AG04449 (cell line): ENCODE measurements around the gene MPG.

Experiments used
- CTCF ChIA-PET: fragments of 350-600 bp; formaldehyde crosslinking; extraction: SDS; loops from one replicate; lab custom pipeline; 2021; ENCODE audit warnings: antibody characterized with exemption; lab: Yijun Ruan, JAX
- POLR2A ChIA-PET: fragments of 400-600, 350-600 bp; formaldehyde crosslinking; extraction: SDS; loops from one replicate; lab custom pipeline; 2020; ENCODE audit warnings: antibody characterized with exemption, inconsistent platforms; lab: Yijun Ruan, JAX
- DNase-seq: peaks from one replicate; pipeline ENCODE4 v3.0.0-alpha.2; 2010; ENCODE audit warnings: low read depth, low spot score
- H3K4me3 ChIP-seq: 2 replicates; pipeline ENCODE4 v1.5.1; 2011; ENCODE audit warnings: low read depth, mild to moderate bottlenecking, control low read depth, low read length
- CTCF ChIP-seq: IDR thresholded peaks from one replicate; pipeline ENCODE4 v1.5.1; 2011; ENCODE audit warnings: mild to moderate bottlenecking, moderate library complexity, low read length, control low read depth, inconsistent platforms; ENCODE audit not compliant: insufficient read depth; ENCODE audit errors: missing control alignments

Gene MPG

GRCh38 chr16:112153-112840 is 34.3 kb downstream of the MPG start:
- ChIA-PET CTCF (interaction anchor here (0.6 to 1.4 kb wide), 4 partner anchors 46 to 253 kb away, joined by 3 to 6 read pairs (median 4); partner anchors contain the start of gene HBQ1), POLR2A (no interaction called here)
- DNase-seq: no peak
- H3K4me3 ChIP-seq: no peak overlapping the region
- no peak for TF ChIP-seq CTCF

GRCh38 chr16:114327-114726 is 36.3 kb downstream of the MPG start:
- ChIA-PET CTCF (no interaction called here), POLR2A (no interaction called here)
- no peak overlapping the region for H3K4me3 ChIP-seq
- TF ChIP-seq CTCF: no peak
- DNase-seq: no peak

- POLR2A ChIA-PET: no interaction called here
- H3K4me3 ChIP-seq: no peak overlapping the region
- CTCF ChIA-PET: interaction anchor here (1.2 to 8.8 kb wide), 5 partner anchors 10 to 246 kb away, joined by 3 to 120 read pairs (median 37); no protein-coding TSS in a partner anchor
- TF ChIP-seq CTCF: no peak
- no peak for DNase-seq
These were observed 38.0 kb downstream of the MPG start for GRCh38 chr16:116015-116414.

- ChIA-PET CTCF (interaction anchor here (0.8 to 8.8 kb wide), 25 partner anchors 11 to 244 kb away, joined by 3 to 120 read pairs (median 4); partner anchors contain the start of genes HBQ1, LUC7L and NPRL3), POLR2A (no interaction called here)
- no peak for DNase-seq
- no peak overlapping the region for H3K4me3 ChIP-seq
- TF ChIP-seq CTCF: peak; percentile 70
These were observed 39.6 kb downstream of the MPG start for GRCh38 chr16:117379-118365.

- DNase-seq: no peak
- POLR2A ChIA-PET: no interaction called here
- no peak overlapping the region for H3K4me3 ChIP-seq
- CTCF ChIA-PET: interaction anchor here (0.9 to 8.8 kb wide), 9 partner anchors 12 to 230 kb away, joined by 3 to 120 read pairs (median 10); partner anchors contain the start of genes HBQ1 and NPRL3
- TF ChIP-seq CTCF: no peak
These were observed 40.8 kb downstream of the MPG start for GRCh38 chr16:118857-119256.
